ENCODE data around the gene AK9.

DNA sequence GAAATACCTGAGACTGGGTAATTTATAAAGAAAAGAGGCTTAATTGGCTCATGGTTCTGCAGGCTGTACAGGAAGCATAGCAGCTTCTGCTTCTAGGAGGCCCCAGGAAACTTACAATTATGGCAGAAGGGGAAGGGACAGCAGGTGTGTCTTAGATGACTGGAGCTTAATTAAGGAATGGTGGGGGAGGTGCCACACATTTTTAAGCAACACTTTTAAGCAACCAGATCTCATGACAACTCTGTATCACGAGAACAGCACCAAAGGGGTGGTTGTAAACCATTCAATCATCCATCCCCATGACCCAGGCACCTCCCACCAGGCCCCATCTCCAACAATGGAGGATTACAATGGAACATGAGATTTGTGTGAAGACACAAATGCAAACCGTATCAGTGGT is 27.0 kb upstream of the AK9 start:
- TF ChIP-seq, protein P1, sequence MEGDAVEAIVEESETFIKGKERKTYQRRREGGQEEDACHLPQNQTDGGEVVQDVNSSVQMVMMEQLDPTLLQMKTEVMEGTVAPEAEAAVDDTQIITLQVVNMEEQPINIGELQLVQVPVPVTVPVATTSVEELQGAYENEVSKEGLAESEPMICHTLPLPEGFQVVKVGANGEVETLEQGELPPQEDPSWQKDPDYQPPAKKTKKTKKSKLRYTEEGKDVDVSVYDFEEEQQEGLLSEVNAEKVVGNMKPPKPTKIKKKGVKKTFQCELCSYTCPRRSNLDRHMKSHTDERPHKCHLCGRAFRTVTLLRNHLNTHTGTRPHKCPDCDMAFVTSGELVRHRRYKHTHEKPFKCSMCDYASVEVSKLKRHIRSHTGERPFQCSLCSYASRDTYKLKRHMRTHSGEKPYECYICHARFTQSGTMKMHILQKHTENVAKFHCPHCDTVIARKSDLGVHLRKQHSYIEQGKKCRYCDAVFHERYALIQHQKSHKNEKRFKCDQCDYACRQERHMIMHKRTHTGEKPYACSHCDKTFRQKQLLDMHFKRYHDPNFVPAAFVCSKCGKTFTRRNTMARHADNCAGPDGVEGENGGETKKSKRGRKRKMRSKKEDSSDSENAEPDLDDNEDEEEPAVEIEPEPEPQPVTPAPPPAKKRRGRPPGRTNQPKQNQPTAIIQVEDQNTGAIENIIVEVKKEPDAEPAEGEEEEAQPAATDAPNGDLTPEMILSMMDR (IDR thresholded peaks at IDR 0.05): no peak
- no peak for TF ChIP-seq POLR2A (IDR thresholded peaks at IDR 0.05)
